HL-60 (cell line): Measurements from ENCODE around the gene GP1BB.

ENCODE experiments used
- CTCF ChIP-seq: IDR thresholded peaks from one replicate; pipeline ENCODE4 v1.5.1; 2011; ENCODE audit warnings: low read length, control low read depth, inconsistent platforms; ENCODE audit not compliant: insufficient read depth
- POLR2AphosphoS5 ChIP-seq: IDR thresholded peaks from 2 replicates; pipeline ENCODE4 v1.6.1; 2012; ENCODE audit warnings: low read depth
- REST ChIP-seq: IDR thresholded peaks from 2 replicates; pipeline ENCODE4 v1.6.1; 2012; ENCODE audit warnings: low read depth; ENCODE audit not compliant: insufficient replicate concordance

- TF ChIP-seq CTCF (no peak), REST (no peak), POLR2AphosphoS5 (no peak)
Measured at GRCh38 chr22:19757985-19758895, 34.9 kb downstream of the GP1BB start.
